Mucosa of gallbladder (tissue), 1 donor: ENCODE data around the gene RSRC2. TPM values are rescaled to one million over a fixed set of nuclear protein-coding genes. Genes with fewer than 3 reads are reported as not detected.

Source experiments
- total RNA-seq: library from RNA; stranded (reverse); gene quantifications from one replicate; pipeline ENCODE4 v1.2.1, GENCODE V29; 2021
- donor health status: DM: no; HTN: no; CAD: no.

Gene RSRC2
- total RNA-seq, 1 donor from 2014 or later: 53.1 TPM

Other genes starting within 250 kb of the RSRC2 start
- 71.6 TPM for gene CLIP1, start 104.3 kb downstream of the RSRC2 start, total RNA-seq
- gene ZCCHC8, start 26.0 kb downstream of the RSRC2 start, total RNA-seq: 19.0 TPM
- 7.2 TPM for gene KNTC1, start 313 bp upstream of the RSRC2 start, total RNA-seq
- gene HCAR2, start 176.4 kb upstream of the RSRC2 start, total RNA-seq: not detected
- not detected for gene HCAR3, start 189.9 kb upstream of the RSRC2 start, total RNA-seq
- gene HCAR1, start 203.9 kb upstream of the RSRC2 start, total RNA-seq: 0.20 TPM
- 38.0 TPM for gene DENR, start 225.9 kb upstream of the RSRC2 start, total RNA-seq
- 0.32 TPM for gene CCDC62, start 247.6 kb upstream of the RSRC2 start, total RNA-seq